ENCODE measurements around the gene TBC1D30.

DNA sequence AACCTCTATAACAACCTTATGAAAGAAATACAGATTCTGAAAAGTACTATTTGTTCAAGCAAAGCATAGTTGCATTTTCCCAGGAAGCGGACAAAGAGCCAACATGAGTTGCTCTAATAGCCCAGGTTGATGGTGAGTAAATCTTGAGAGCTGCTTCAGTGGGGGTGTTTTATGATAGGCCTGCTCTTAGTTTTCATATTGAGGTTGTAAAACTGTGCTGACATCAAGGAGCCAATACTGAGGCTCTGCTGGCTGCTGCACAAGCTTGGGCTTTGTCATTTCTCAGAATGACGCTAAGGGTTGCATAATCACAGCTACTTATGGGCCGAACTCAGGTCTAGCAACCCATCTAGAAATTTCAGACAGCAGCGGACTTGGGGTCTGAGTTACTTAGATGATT is 11.5 kb downstream of the TBC1D30 start:
- TF ChIP-seq CTCF (IDR thresholded peaks at IDR 0.05) (no peak), POLR2A (IDR thresholded peaks at IDR 0.05) (no peak)

Data from lower leg skin (tissue), 3 donors.